Measurements from ENCODE around the gene PCID2.

PCID2 gene

GRCh38 chr13:113142876-113143275 lies 65.6 kb downstream of the PCID2 start:
- no peak overlapping the region for H3K9ac ChIP-seq (ENCODE audit: low read length)
- H3K4ac ChIP-seq (ENCODE audit: low read depth, low read length) = no peak overlapping the region
- DNase-seq = no peak

GRCh38 chr13:113141601-113141970 lies 66.9 kb downstream of the PCID2 start:
- H4K8ac ChIP-seq (ENCODE audit: low read depth, low read length) = no peak overlapping the region
- H2AK5ac ChIP-seq (ENCODE audit: low read length) = no peak overlapping the region
- H3K27ac ChIP-seq (ENCODE audit: low read depth, low read length) = no peak overlapping the region
- H3K79me2 ChIP-seq (ENCODE audit: control insufficient read depth, insufficient read depth, low read length) = no peaks in the 10 kb centered on the region
- H3K4me1 ChIP-seq (ENCODE audit: control insufficient read depth, low read depth, low read length) = no peaks in the 10 kb centered on the region
- H3K18ac ChIP-seq (ENCODE audit: low read length) = no peak overlapping the region
- no peak overlapping the region for H3K4me3 ChIP-seq (ENCODE audit: low read length)
- H2BK15ac ChIP-seq (replicated peaks; ENCODE audit: low read depth) = no peak overlapping the region
- H3K27me3 ChIP-seq (ENCODE audit: insufficient read depth, low read length, poor library complexity) = no peaks in the 10 kb centered on the region
- no peak overlapping the region for H3K23ac ChIP-seq (ENCODE audit: low read length)
- no peak overlapping the region for H3K4ac ChIP-seq (ENCODE audit: low read depth, low read length)
- H3K79me1 ChIP-seq (ENCODE audit: low read length) = no peaks in the 10 kb centered on the region
- no peaks in the 10 kb centered on the region for H3K36me3 ChIP-seq (ENCODE audit: control insufficient read depth, insufficient read depth, low read length)
- no peak overlapping the region for H4K5ac ChIP-seq (ENCODE audit: low read length)
- no peak overlapping the region for H3K56ac ChIP-seq (ENCODE audit: low read length)
- H3K9ac ChIP-seq (ENCODE audit: low read length) = no peak overlapping the region
- no peak overlapping the region for H3K4me2 ChIP-seq (ENCODE audit: low read length)
- H2BK5ac ChIP-seq (ENCODE audit: low read length) = no peak overlapping the region
- no peak overlapping the region for H2BK120ac ChIP-seq (ENCODE audit: low read depth, low read length)
- no peak for DNase-seq
- no CpG with 5 or more reads among the region's 18 CpGs for WGBS (ENCODE audit: extremely low coverage, insufficient coverage, low lambda C conversion rate)

More at GRCh38 chr13:113142876-113143275, 65.6 kb downstream of the PCID2 start:
- no peak overlapping the region for H3K4me3 ChIP-seq (ENCODE audit: low read length)
- no peak overlapping the region for H4K5ac ChIP-seq (ENCODE audit: low read length)
- H2BK5ac ChIP-seq (ENCODE audit: low read length) = no peak overlapping the region
- no peak overlapping the region for H4K8ac ChIP-seq (ENCODE audit: low read depth, low read length)
- no peak overlapping the region for H3K23ac ChIP-seq (ENCODE audit: low read length)
- no peak overlapping the region for H3K56ac ChIP-seq (ENCODE audit: low read length)
- no peaks in the 10 kb centered on the region for H3K79me2 ChIP-seq (ENCODE audit: control insufficient read depth, insufficient read depth, low read length)
- no peak overlapping the region for H2BK15ac ChIP-seq (replicated peaks; ENCODE audit: low read depth)
- no peaks in the 10 kb centered on the region for H3K4me1 ChIP-seq (ENCODE audit: control insufficient read depth, low read depth, low read length)
- H2AK5ac ChIP-seq (ENCODE audit: low read length) = no peak overlapping the region
- no peak overlapping the region for H3K27ac ChIP-seq (ENCODE audit: low read depth, low read length)
- H2BK120ac ChIP-seq (ENCODE audit: low read depth, low read length) = no peak overlapping the region
- H3K18ac ChIP-seq (ENCODE audit: low read length) = no peak overlapping the region
- no peaks in the 10 kb centered on the region for H3K79me1 ChIP-seq (ENCODE audit: low read length)
- H3K4me2 ChIP-seq (ENCODE audit: low read length) = no peak overlapping the region
- WGBS (ENCODE audit: extremely low coverage, insufficient coverage, low lambda C conversion rate) = no CpG with 5 or more reads among the region's 7 CpGs
- H3K36me3 ChIP-seq (ENCODE audit: control insufficient read depth, insufficient read depth, low read length) = no peaks in the 10 kb centered on the region
- no peaks in the 10 kb centered on the region for H3K27me3 ChIP-seq (ENCODE audit: insufficient read depth, low read length, poor library complexity)

- H3K56ac ChIP-seq (ENCODE audit: low read length) = no peak overlapping the region
- no peaks in the 10 kb centered on the region for H3K79me1 ChIP-seq (ENCODE audit: low read length)
- no peak overlapping the region for H3K18ac ChIP-seq (ENCODE audit: low read length)
- H2BK120ac ChIP-seq (ENCODE audit: low read depth, low read length) = no peak overlapping the region
- no peak overlapping the region for H3K9ac ChIP-seq (ENCODE audit: low read length)
- H3K4ac ChIP-seq (ENCODE audit: low read depth, low read length) = no peak overlapping the region
- no peak overlapping the region for H3K4me2 ChIP-seq (ENCODE audit: low read length)
- no peaks in the 10 kb centered on the region for H3K27me3 ChIP-seq (ENCODE audit: insufficient read depth, low read length, poor library complexity)
- no peak overlapping the region for H3K23ac ChIP-seq (ENCODE audit: low read length)
- no CpG with 5 or more reads among the region's 26 CpGs for WGBS (ENCODE audit: extremely low coverage, insufficient coverage, low lambda C conversion rate)
- H4K5ac ChIP-seq (ENCODE audit: low read length) = no peak overlapping the region
- no peak overlapping the region for H2BK15ac ChIP-seq (replicated peaks; ENCODE audit: low read depth)
- no peak overlapping the region for H3K4me3 ChIP-seq (ENCODE audit: low read length)
- H3K4me1 ChIP-seq (ENCODE audit: control insufficient read depth, low read depth, low read length) = no peaks in the 10 kb centered on the region
- H2AK5ac ChIP-seq (ENCODE audit: low read length) = no peak overlapping the region
- no peak overlapping the region for H3K27ac ChIP-seq (ENCODE audit: low read depth, low read length)
- no peaks in the 10 kb centered on the region for H3K36me3 ChIP-seq (ENCODE audit: control insufficient read depth, insufficient read depth, low read length)
- H4K8ac ChIP-seq (ENCODE audit: low read depth, low read length) = no peak overlapping the region
- no peaks in the 10 kb centered on the region for H3K79me2 ChIP-seq (ENCODE audit: control insufficient read depth, insufficient read depth, low read length)
- no peak for DNase-seq
- no peak overlapping the region for H2BK5ac ChIP-seq (ENCODE audit: low read length)
Measured at GRCh38 chr13:113140677-113141600, 67.5 kb downstream of the PCID2 start.

- H3K18ac ChIP-seq (ENCODE audit: low read length) = no peak overlapping the region
- no peak overlapping the region for H3K27ac ChIP-seq (ENCODE audit: low read depth, low read length)
- H3K36me3 ChIP-seq (ENCODE audit: control insufficient read depth, insufficient read depth, low read length) = no peaks in the 10 kb centered on the region
- no peak overlapping the region for H4K5ac ChIP-seq (ENCODE audit: low read length)
- no peaks in the 10 kb centered on the region for H3K27me3 ChIP-seq (ENCODE audit: insufficient read depth, low read length, poor library complexity)
- no peaks in the 10 kb centered on the region for H3K4me1 ChIP-seq (ENCODE audit: control insufficient read depth, low read depth, low read length)
- no peak overlapping the region for H3K4ac ChIP-seq (ENCODE audit: low read depth, low read length)
- no peak overlapping the region for H4K8ac ChIP-seq (ENCODE audit: low read depth, low read length)
- DNase-seq = no peak
- no peak overlapping the region for H2BK5ac ChIP-seq (ENCODE audit: low read length)
- H3K79me1 ChIP-seq (ENCODE audit: low read length) = no peaks in the 10 kb centered on the region
- no peak overlapping the region for H2AK5ac ChIP-seq (ENCODE audit: low read length)
- H3K9ac ChIP-seq (ENCODE audit: low read length) = no peak overlapping the region
- no peak overlapping the region for H3K4me3 ChIP-seq (ENCODE audit: low read length)
- H2BK120ac ChIP-seq (ENCODE audit: low read depth, low read length) = no peak overlapping the region
- H3K23ac ChIP-seq (ENCODE audit: low read length) = no peak overlapping the region
- 100% methylated on average over 1 of the region's 5 CpGs for WGBS (ENCODE audit: extremely low coverage, insufficient coverage, low lambda C conversion rate)
- H3K4me2 ChIP-seq (ENCODE audit: low read length) = no peak overlapping the region
- H2BK15ac ChIP-seq (replicated peaks; ENCODE audit: low read depth) = no peak overlapping the region
- no peaks in the 10 kb centered on the region for H3K79me2 ChIP-seq (ENCODE audit: control insufficient read depth, insufficient read depth, low read length)
- H3K56ac ChIP-seq (ENCODE audit: low read length) = no peak overlapping the region
Measured at GRCh38 chr13:113139577-113139976, 68.9 kb downstream of the PCID2 start.

- Histone ChIP-seq H3K4me1 (ENCODE audit: control insufficient read depth, low read depth, low read length) (no peaks in the 10 kb centered on the region), H3K36me3 (ENCODE audit: control insufficient read depth, insufficient read depth, low read length) (no peaks in the 10 kb centered on the region), H3K23ac (ENCODE audit: low read length) (no peak overlapping the region), H3K9ac (ENCODE audit: low read length) (no peak overlapping the region), H3K56ac (ENCODE audit: low read length) (no peak overlapping the region), H3K4ac (ENCODE audit: low read depth, low read length) (no peak overlapping the region), H2BK15ac (replicated peaks; ENCODE audit: low read depth) (no peak overlapping the region), H3K18ac (ENCODE audit: low read length) (no peak overlapping the region), H4K8ac (ENCODE audit: low read depth, low read length) (no peak overlapping the region), H2BK5ac (ENCODE audit: low read length) (no peak overlapping the region), H3K79me1 (ENCODE audit: low read length) (no peaks in the 10 kb centered on the region), H3K27me3 (ENCODE audit: insufficient read depth, low read length, poor library complexity) (no peaks in the 10 kb centered on the region), H2BK120ac (ENCODE audit: low read depth, low read length) (no peak overlapping the region), H4K5ac (ENCODE audit: low read length) (no peak overlapping the region), H3K79me2 (ENCODE audit: control insufficient read depth, insufficient read depth, low read length) (no peaks in the 10 kb centered on the region), H3K4me2 (ENCODE audit: low read length) (no peak overlapping the region), H3K27ac (ENCODE audit: low read depth, low read length) (no peak overlapping the region), H2AK5ac (ENCODE audit: low read length) (no peak overlapping the region), H3K4me3 (ENCODE audit: low read length) (no peak overlapping the region)
- DNase-seq = no peak
- WGBS (ENCODE audit: extremely low coverage, insufficient coverage, low lambda C conversion rate) = no CpG with 5 or more reads among the region's 16 CpGs
Measured at GRCh38 chr13:113138792-113139551, 69.5 kb downstream of the PCID2 start.
